ENCODE data around the gene COX5B.

- TF ChIP-seq EZH2 (IDR thresholded peaks at IDR 0.05; ENCODE audit: borderline replicate concordance, low read length) (no peak), CTCF (conservative IDR thresholded peaks at IDR 0.05 in 1 of 2, IDR thresholded peaks at IDR 0.05 in 1 of 2; ENCODE audit: extremely low read depth in 1 of 2, insufficient read depth in 1 of 2, low read depth in 1 of 2, low read length in 2 of 2) (no peak)
Measured at GRCh38 chr2:97691166-97691565, 45.3 kb downstream of the COX5B start.

Measured in mammary epithelial cell (primary cell).